LNCAP (cell line): Measurements from ENCODE around the gene ADGRF5.

Experiments used
- CTCF ChIP-seq: fragments of 450-650 bp; IDR thresholded peaks from 2 replicates; pipeline ENCODE4 v1.5.1; 2017; ENCODE audit warnings: mild to moderate bottlenecking

Gene ADGRF5

GRCh38 chr6:46862381-46862780 is 59.4 kb downstream of the ADGRF5 start:
- no peak for TF ChIP-seq CTCF

GRCh38 chr6:46855966-46856365 is 65.8 kb downstream of the ADGRF5 start:
- peak; percentile 40 for TF ChIP-seq CTCF

GRCh38 chr6:46850792-46851191 is 70.9 kb downstream of the ADGRF5 start:
- no peak for TF ChIP-seq CTCF

- no peak for TF ChIP-seq CTCF
Observed at GRCh38 chr6:46849361-46849690, 72.4 kb downstream of the ADGRF5 start.

GRCh38 chr6:46848684-46849360 is 72.9 kb downstream of the ADGRF5 start:
- TF ChIP-seq CTCF: peak; percentile 64

- TF ChIP-seq CTCF: no peak
Observed at GRCh38 chr6:46845126-46845525, 76.6 kb downstream of the ADGRF5 start.

- no peak for TF ChIP-seq CTCF
Observed at GRCh38 chr6:46838033-46838432, 83.7 kb downstream of the ADGRF5 start.

GRCh38 chr6:46832816-46833215 is 88.9 kb downstream of the ADGRF5 start:
- no peak for TF ChIP-seq CTCF
